HepG2 (cell line): ENCODE measurements around the gene PLCB4. TPM values are rescaled to one million over a fixed set of nuclear protein-coding genes. Genes with fewer than 3 reads are reported as not detected.

Source experiments
- ATAC-seq: fragments of 200-7000 bp; cut with Tn5 transposase; 3 replicates; pipeline ENCODE4 v1.9.1; 2020; ENCODE audit warnings: mild to moderate bottlenecking, moderate library complexity
- BruUV-seq: library from RNA; stranded (reverse); fragments of 400-500 nt; replicated peaks from 2 replicates; lab custom pipeline; 2021; lab: Mats Ljungman, UMichigan
- CTCF ChIA-PET: fragments of 300-600 bp; formaldehyde crosslinking; extraction: SDS; loops from one replicate; lab custom pipeline; 2021; ENCODE audit warnings: low total read pairs, inconsistent platforms, low intra/inter-chr PET ratio; lab: Yijun Ruan, JAX
- POLR2A ChIA-PET: fragments of 350-600 bp; sonication (Branson Sonifier 250); formaldehyde crosslinking; loops from one replicate; lab custom pipeline; 2020; ENCODE audit warnings: antibody characterized with exemption, inconsistent platforms; lab: Yijun Ruan, JAX
- DNase-seq: peaks from one replicate; pipeline ENCODE4 v3.0.0-alpha.2; 2015; ENCODE audit warnings: low spot score
- FAIRE-seq: peaks from 3 replicates; lab custom pipeline; 2011; peaks lifted over from hg19 to GRCh38; lab: Jason Lieb, UNC
- H2AFZ ChIP-seq: one replicate; pipeline ENCODE4 v1.6.1; 2011; ENCODE audit warnings: low read length, inconsistent platforms
- H3K27ac ChIP-seq: fragments of 300-600 bp; 3 replicates; pipeline ENCODE4 v1.8.0; 2011; ENCODE audit warnings: mixed run types, mild to moderate bottlenecking, mixed read lengths, low read length, inconsistent platforms; ENCODE audit not compliant: insufficient read depth; ENCODE audit errors: extremely low read length
- H3K27me3 ChIP-seq, 2 experiments: fragments of 200-600 bp in 1 of 2; 2 replicates in 1 of 2; 3 replicates in 1 of 2; pipeline versions ENCODE4 v1.6.0 to v1.8.0; 2011; ENCODE audit warnings: low read length in 2 of 2, mild to moderate bottlenecking in 2 of 2, moderate library complexity in 2 of 2, inconsistent platforms in 1 of 2; ENCODE audit not compliant: insufficient read depth in 2 of 2, control insufficient read depth in 1 of 2
- H3K36me3 ChIP-seq, 2 experiments: fragments of 200-600 bp in 1 of 2; replicated peaks in 1 of 2; 2 replicates in 1 of 2; 3 replicates in 1 of 2; pipeline versions ENCODE4 v1.5.1 to v1.8.0; 2011; ENCODE audit warnings: low read length in 2 of 2, inconsistent platforms in 1 of 2; ENCODE audit not compliant: insufficient read depth in 2 of 2, control insufficient read depth in 1 of 2
- H3K4me1 ChIP-seq: 2 replicates; pipeline ENCODE4 v1.5.1; 2012; ENCODE audit warnings: low read length, inconsistent platforms; ENCODE audit not compliant: insufficient read depth
- H3K4me2 ChIP-seq: 2 replicates; pipeline ENCODE4 v1.6.0; 2011; ENCODE audit warnings: low read depth, low read length, inconsistent platforms
- H3K4me3 ChIP-seq, 3 experiments: fragments of 200-600 bp in 1 of 3; sonication (generic), shearing (Covaris generic) in 1 of 3; replicated peaks in 1 of 3; 2 replicates each; pipeline ENCODE4 v1.5.1; 2011 to 2016; ENCODE audit warnings: low read length in 3 of 3, inconsistent platforms in 2 of 3, low read depth in 2 of 3, mild to moderate bottlenecking in 2 of 3, control low read depth in 1 of 3, mixed read lengths in 1 of 3; ENCODE audit not compliant: insufficient read depth in 1 of 3
- H3K79me2 ChIP-seq: one replicate; pipeline ENCODE4 v1.6.1; 2011; ENCODE audit warnings: low read length, inconsistent platforms; ENCODE audit not compliant: insufficient read depth
- H3K9ac ChIP-seq: 2 replicates; pipeline ENCODE4 v1.6.0; 2011; ENCODE audit warnings: mild to moderate bottlenecking, low read depth, low read length, inconsistent platforms; ENCODE audit not compliant: insufficient read depth
- H3K9me3 ChIP-seq: 2 replicates; pipeline ENCODE4 v1.5.1; 2012; ENCODE audit warnings: mild to moderate bottlenecking, low read length
- H4K20me1 ChIP-seq: 2 replicates; pipeline ENCODE4 v1.6.0; 2011; ENCODE audit warnings: inconsistent platforms, mild to moderate bottlenecking, low read length, moderate library complexity; ENCODE audit not compliant: insufficient read depth
- CC2D1A ChIP-seq: sonication (generic); formaldehyde crosslinking; IDR thresholded peaks from 2 replicates; pipeline ENCODE4 v1.8.1; 2023; ENCODE audit warnings: mild to moderate bottlenecking, missing genetic modification reagents
- CHD2 ChIP-seq: IDR thresholded peaks from 2 replicates; pipeline ENCODE4 v1.6.1; 2011; ENCODE audit warnings: low read depth, low read length, improper control_type of control experiment
- HNRNPH1 ChIP-seq: fragments of 200-400 bp; formaldehyde crosslinking; optimal IDR thresholded peaks from 2 replicates; pipeline ENCODE3; 2017; ENCODE audit warnings: mild to moderate bottlenecking, low read depth, low read length
- MIXL1 ChIP-seq: IDR thresholded peaks from 2 replicates; pipeline ENCODE4 v1.6.1; 2016
- NR1H2 ChIP-seq: sonication (generic); formaldehyde crosslinking; IDR thresholded peaks from 2 replicates; pipeline ENCODE4 v1.8.1; 2022; ENCODE audit warnings: low read depth, missing genetic modification reagents, borderline replicate concordance
- RAD51 ChIP-seq: fragments of 450-650 bp; IDR thresholded peaks from 2 replicates; pipeline ENCODE4 v1.6.1; 2016; ENCODE audit warnings: borderline replicate concordance
- RFXAP ChIP-seq: sonication (generic); formaldehyde crosslinking; IDR thresholded peaks from 2 replicates; pipeline ENCODE4 v1.4.0; 2020; ENCODE audit warnings: missing genetic modification reagents, borderline replicate concordance
- SAP130 ChIP-seq: IDR thresholded peaks from 2 replicates; pipeline ENCODE4 v1.6.1; 2016; ENCODE audit warnings: low read depth
- SP5 ChIP-seq: IDR thresholded peaks from 2 replicates; pipeline ENCODE4 v1.6.1; 2016; ENCODE audit warnings: low read depth, borderline replicate concordance
- ZFP62 ChIP-seq: sonication (generic); formaldehyde crosslinking; IDR thresholded peaks from 2 replicates; pipeline ENCODE4 v1.4.0; 2020; ENCODE audit warnings: missing genetic modification reagents
- ZNF678 ChIP-seq: sonication (generic); formaldehyde crosslinking; IDR thresholded peaks from 2 replicates; pipeline ENCODE4 v1.4.0; 2020; ENCODE audit warnings: mild to moderate bottlenecking, missing genetic modification reagents
- ZNF777 ChIP-seq: sonication (generic); formaldehyde crosslinking; IDR thresholded peaks from 2 replicates; pipeline ENCODE4 v1.4.0; 2020; ENCODE audit warnings: missing genetic modification reagents
- in situ Hi-C: cut with HindIII; loops from 2 replicates; pipeline ENCODE4 v1.10.0; 2017; ENCODE audit warnings: low pct_unique_long_range_greater_than_20kb; ENCODE audit not compliant: extremely low pct_ligation_motif_present
- intact Hi-C: fragments of 100-400 bp; cut with micrococcal nuclease; formaldehyde crosslinking; loops from one replicate; pipeline ENCODE4 v1.10.0; 2022; ENCODE audit not compliant: unreplicated experiment
- polyA plus RNA-seq, 8 experiments: library from polyadenylated mRNA; depleted of rRNA in 3 of 8; stranded (reverse) in 7 of 8; unstranded in 1 of 8; fragments of >200 nt; fragmentation: Illumina TruSeq in 4 of 8; extraction: Trizol in 4 of 8; gene quantifications; 2 replicates each; pipeline versions ENCODE4 v1.2.1 to v1.2.3, GENCODE V29; 2011 to 2016; ENCODE audit warnings: low read depth in 4 of 8, missing spikeins in 1 of 8, mixed read lengths in 1 of 8; ENCODE audit not compliant: insufficient read depth in 1 of 8
- total RNA-seq, 5 experiments: library from RNA; depleted of rRNA; stranded (reverse); fragments of >200 nt; fragmentation: Illumina TruSeq; extraction: Trizol; gene quantifications; 2 replicates each; pipeline ENCODE4 v1.2.3, GENCODE V29; 2016; ENCODE audit warnings: low read depth in 1 of 5
- TF ChIP-seq, protein P1 (sequence below): sonication (generic); formaldehyde crosslinking; IDR thresholded peaks from 2 replicates; pipeline ENCODE4 v1.5.0; 2020; ENCODE audit warnings: missing genetic modification reagents, mild to moderate bottlenecking, borderline replicate concordance
- TF ChIP-seq, protein P2 (sequence below): sonication (generic); formaldehyde crosslinking; IDR thresholded peaks from 2 replicates; pipeline ENCODE4 v1.8.0; 2022; ENCODE audit warnings: mild to moderate bottlenecking, missing genetic modification reagents, borderline replicate concordance

PLCB4 gene
- total and polyA plus RNA-seq, 2 of the 13 experiments (the other 11 are each of a cell fraction or from before 2014, with no cell fraction given) = 0.01 TPM; not detected in 1

DNA sequence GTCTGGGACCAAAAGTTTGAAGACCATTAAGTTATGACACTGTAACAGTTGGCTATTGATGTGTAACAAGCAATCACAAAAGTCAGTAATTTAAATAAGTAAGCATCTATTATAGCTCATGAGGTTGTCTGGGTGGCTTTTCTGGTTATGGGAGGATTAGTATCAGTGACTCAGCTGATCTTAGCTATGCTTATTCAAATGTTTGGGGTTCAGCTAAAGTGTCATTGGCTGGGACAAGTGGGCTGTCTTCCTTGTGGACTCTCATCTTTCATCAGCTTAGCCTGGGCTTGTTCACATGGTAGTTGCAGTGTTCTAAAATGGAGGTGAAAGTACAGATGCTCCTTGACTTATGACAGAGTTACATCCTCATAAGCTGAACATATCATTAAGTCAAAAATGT lies 370.9 kb downstream of the PLCB4 start:
- in situ Hi-C loops = no loop called here
- no peak for FAIRE-seq
- CTCF ChIA-PET = no interaction called here
- intact Hi-C loops = no loop called here
- no TSS peak for BruUV-seq
- no peaks in the 10 kb centered on the region for H3K27me3 ChIP-seq
- H3K9me3 ChIP-seq = peaks cover 10% of the 10 kb centered on the region
- no peaks in the 10 kb centered on the region for H4K20me1 ChIP-seq
- no peak for TF ChIP-seq HNRNPH1
- no peak for TF ChIP-seq SAP130
- TF ChIP-seq RAD51 = no peak
- TF ChIP-seq NR1H2 = no peak
- TF ChIP-seq RFXAP (CRISPR knock-in tag) = no peak
- TF ChIP-seq, protein P1, sequence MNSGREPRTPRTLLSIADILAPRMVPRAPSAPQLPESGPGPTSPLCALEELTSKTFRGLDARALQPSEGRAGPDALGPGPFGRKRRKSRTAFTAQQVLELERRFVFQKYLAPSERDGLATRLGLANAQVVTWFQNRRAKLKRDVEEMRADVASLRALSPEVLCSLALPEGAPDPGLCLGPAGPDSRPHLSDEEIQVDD (CRISPR knock-in tag) = no peak
- no peak for TF ChIP-seq ZNF777 (CRISPR knock-in tag)
- TF ChIP-seq CHD2 = no peak
- no peak for TF ChIP-seq ZFP62 (CRISPR knock-in tag)
- no peak for TF ChIP-seq SP5 (CRISPR knock-in tag)
- TF ChIP-seq ZNF678 (CRISPR knock-in tag) = no peak
- TF ChIP-seq MIXL1 (CRISPR knock-in tag) = no peak
- TF ChIP-seq CC2D1A (CRISPR knock-in tag) = no peak
- TF ChIP-seq, protein P2, sequence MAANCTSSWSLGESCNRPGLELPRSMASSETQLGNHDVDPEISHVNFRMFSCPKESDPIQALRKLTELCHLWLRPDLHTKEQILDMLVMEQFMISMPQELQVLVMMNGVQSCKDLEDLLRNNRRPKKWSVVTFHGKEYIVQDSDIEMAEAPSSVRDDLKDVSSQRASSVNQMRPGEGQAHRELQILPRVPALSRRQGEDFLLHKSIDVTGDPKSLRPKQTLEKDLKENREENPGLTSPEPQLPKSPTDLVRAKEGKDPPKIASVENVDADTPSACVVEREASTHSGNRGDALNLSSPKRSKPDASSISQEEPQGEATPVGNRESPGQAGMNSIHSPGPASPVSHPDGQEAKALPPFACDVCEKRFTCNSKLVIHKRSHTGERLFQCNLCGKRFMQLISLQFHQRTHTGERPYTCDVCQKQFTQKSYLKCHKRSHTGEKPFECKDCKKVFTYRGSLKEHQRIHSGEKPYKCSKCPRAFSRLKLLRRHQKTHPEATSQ (CRISPR knock-in tag) = no peak
- H3K9ac ChIP-seq = no peak overlapping the region
- H3K79me2 ChIP-seq = no peaks in the 10 kb centered on the region
- no peak overlapping the region for H2AFZ ChIP-seq
- no peak for DNase-seq
- POLR2A ChIA-PET = no interaction called here
- no peak overlapping the region for H3K4me3 ChIP-seq
- H3K36me3 ChIP-seq = no peaks in the 10 kb centered on the region
- H3K4me2 ChIP-seq = no peak overlapping the region
- no peak overlapping the region for H3K27ac ChIP-seq
- no peak for ATAC-seq
- no peaks in the 10 kb centered on the region for H3K4me1 ChIP-seq
